ENCODE data around the gene TCFL5.

GRCh38 chr20:62888406-62888805 lies 26.8 kb upstream of the TCFL5 start:
- TF ChIP-seq, protein P1, sequence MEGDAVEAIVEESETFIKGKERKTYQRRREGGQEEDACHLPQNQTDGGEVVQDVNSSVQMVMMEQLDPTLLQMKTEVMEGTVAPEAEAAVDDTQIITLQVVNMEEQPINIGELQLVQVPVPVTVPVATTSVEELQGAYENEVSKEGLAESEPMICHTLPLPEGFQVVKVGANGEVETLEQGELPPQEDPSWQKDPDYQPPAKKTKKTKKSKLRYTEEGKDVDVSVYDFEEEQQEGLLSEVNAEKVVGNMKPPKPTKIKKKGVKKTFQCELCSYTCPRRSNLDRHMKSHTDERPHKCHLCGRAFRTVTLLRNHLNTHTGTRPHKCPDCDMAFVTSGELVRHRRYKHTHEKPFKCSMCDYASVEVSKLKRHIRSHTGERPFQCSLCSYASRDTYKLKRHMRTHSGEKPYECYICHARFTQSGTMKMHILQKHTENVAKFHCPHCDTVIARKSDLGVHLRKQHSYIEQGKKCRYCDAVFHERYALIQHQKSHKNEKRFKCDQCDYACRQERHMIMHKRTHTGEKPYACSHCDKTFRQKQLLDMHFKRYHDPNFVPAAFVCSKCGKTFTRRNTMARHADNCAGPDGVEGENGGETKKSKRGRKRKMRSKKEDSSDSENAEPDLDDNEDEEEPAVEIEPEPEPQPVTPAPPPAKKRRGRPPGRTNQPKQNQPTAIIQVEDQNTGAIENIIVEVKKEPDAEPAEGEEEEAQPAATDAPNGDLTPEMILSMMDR (IDR thresholded peaks at IDR 0.05; ENCODE audit: insufficient read depth, low read length, poor library complexity, severe bottlenecking) = no peak
- TF ChIP-seq EZH2phosphoT487 (conservative IDR thresholded peaks at IDR 0.05; ENCODE audit: low read length) = no peak

All from SU-DHL-6 (cell line).